GM23338 (cell line): Measurements from ENCODE around the gene CDR2L. TPM values are rescaled to one million over a fixed set of nuclear protein-coding genes. Genes with fewer than 3 reads are reported as not detected.
A peak's percentile ranks its signal among the peaks of the same experiment; 100 is the strongest.

Experiments used
- ATAC-seq: fragments of 200-7000 bp; cut with Tn5 transposase; 3 replicates; pipeline ENCODE4 v1.9.1; 2020
- DNase-seq: peaks from one replicate; pipeline ENCODE4 v3.0.0-alpha.2; 2015; ENCODE audit warnings: low spot score
- H2AFZ ChIP-seq: fragments of 200-600 bp; sonication (generic); 2 replicates; pipeline ENCODE4 v1.8.0; 2016; ENCODE audit warnings: antibody characterized with exemption, mild to moderate bottlenecking, moderate library complexity
- H3F3A ChIP-seq: fragments of 200-600 bp; sonication (generic); replicated peaks from 2 replicates; pipeline ENCODE4 v1.8.0; 2017; ENCODE audit warnings: antibody characterized with exemption, mixed run types, low read depth
- H3K27ac ChIP-seq: fragments of 200-600 bp; sonication (generic); 2 replicates; pipeline ENCODE4 v1.6.1; 2016; ENCODE audit warnings: low read depth
- H3K27me3 ChIP-seq: fragments of 200-600 bp; sonication (generic); 2 replicates; pipeline ENCODE4 v1.8.0; 2016; ENCODE audit warnings: mild to moderate bottlenecking, mixed run types, moderate library complexity; ENCODE audit not compliant: insufficient read depth
- H3K36me3 ChIP-seq: fragments of 200-600 bp; sonication (generic); 2 replicates; pipeline ENCODE4 v1.8.0; 2016; ENCODE audit warnings: mild to moderate bottlenecking; ENCODE audit not compliant: insufficient read depth
- H3K4me1 ChIP-seq: fragments of 200-600 bp; sonication (generic); 2 replicates; pipeline ENCODE4 v1.8.0; 2016; ENCODE audit warnings: mild to moderate bottlenecking, moderate library complexity; ENCODE audit not compliant: insufficient read depth
- H3K4me2 ChIP-seq: fragments of 200-600 bp; sonication (generic); 2 replicates; pipeline ENCODE4 v1.7.1; 2017; ENCODE audit warnings: mixed run types
- H3K4me3 ChIP-seq: fragments of 200-600 bp; sonication (generic); 2 replicates; pipeline ENCODE4 v1.6.1; 2016; ENCODE audit warnings: mixed run types
- H3K79me2 ChIP-seq: fragments of 200-600 bp; sonication (generic); replicated peaks from 2 replicates; pipeline ENCODE4 v1.8.0; 2017; ENCODE audit warnings: mild to moderate bottlenecking; ENCODE audit not compliant: insufficient read depth
- H3K9me2 ChIP-seq: fragments of 200-600 bp; sonication (generic); 2 replicates; pipeline ENCODE4 v1.8.0; 2017; ENCODE audit not compliant: insufficient read depth
- H4K20me1 ChIP-seq: fragments of 200-600 bp; sonication (generic); replicated peaks from 2 replicates; pipeline ENCODE4 v1.8.0; 2017; ENCODE audit warnings: mild to moderate bottlenecking; ENCODE audit not compliant: insufficient read depth
- H3K27ac Mint-ChIP-seq: 2 replicates; pipeline ENCODE4 v1.8.0; 2020; ENCODE audit warnings: inconsistent platforms, mild to moderate bottlenecking, moderate library complexity, mixed read lengths
- H3K27me3 Mint-ChIP-seq: 3 replicates; pipeline ENCODE4 v1.8.0; 2022; ENCODE audit warnings: low read depth, mild to moderate bottlenecking, moderate library complexity, mixed read lengths, inconsistent platforms; ENCODE audit not compliant: insufficient read depth, poor library complexity
- H3K36me3 Mint-ChIP-seq: 3 replicates; pipeline ENCODE4 v1.8.0; 2021; ENCODE audit warnings: low read depth, mild to moderate bottlenecking, inconsistent platforms, moderate library complexity, mixed read lengths
- H3K4me1 Mint-ChIP-seq: 3 replicates; pipeline ENCODE4 v1.8.0; 2020; ENCODE audit warnings: mild to moderate bottlenecking, inconsistent platforms, mixed read lengths
- H3K4me3 Mint-ChIP-seq: 3 replicates; pipeline ENCODE4 v1.8.0; 2021; ENCODE audit warnings: moderate library complexity, mild to moderate bottlenecking, inconsistent platforms, mixed read lengths
- H3K9me3 Mint-ChIP-seq: 3 replicates; pipeline ENCODE4 v1.8.0; 2020; ENCODE audit warnings: moderate library complexity, mild to moderate bottlenecking, inconsistent platforms, mixed read lengths
- CREB1 ChIP-seq: fragments of 250-450 bp; sonication (Bioruptor Pico); IDR thresholded peaks from 2 replicates; pipeline ENCODE4 v1.5.0; 2020; ENCODE audit warnings: low read depth, mild to moderate bottlenecking, moderate library complexity
- EZH2 ChIP-seq: fragments of 200-600 bp; sonication (generic); IDR thresholded peaks from one replicate; pipeline ENCODE4 v1.8.0; 2017; ENCODE audit warnings: antibody characterized with exemption, mild to moderate bottlenecking, low read depth; ENCODE audit not compliant: unreplicated experiment
- JUNB ChIP-seq: IDR thresholded peaks from one replicate; pipeline ENCODE4 v1.6.1; 2016; ENCODE audit warnings: antibody characterized with exemption; ENCODE audit not compliant: unreplicated experiment
- POLR2AphosphoS5 ChIP-seq: IDR thresholded peaks from 2 replicates; pipeline ENCODE4 v1.6.1; 2016; ENCODE audit warnings: antibody characterized with exemption, low read depth
- STAT1 ChIP-seq: IDR thresholded peaks from one replicate; pipeline ENCODE4 v1.6.1; 2016; ENCODE audit warnings: antibody characterized with exemption; ENCODE audit not compliant: unreplicated experiment
- ZNF114 ChIP-seq: fragments of 250-450 bp; sonication (Bioruptor Pico); IDR thresholded peaks from 2 replicates; pipeline ENCODE4 v1.5.0; 2020; ENCODE audit warnings: mild to moderate bottlenecking, moderate library complexity
- polyA plus RNA-seq: library from polyadenylated mRNA; unstranded; fragments of >200 nt; fragmentation: Nextera tagmentation; extraction: Ambion mirVana; gene quantifications from 2 replicates; pipeline ENCODE4 v1.2.1, GENCODE V29; 2016
- total RNA-seq: library from RNA; depleted of rRNA; stranded (reverse); fragments of >200 nt; shearing (Covaris generic); gene quantifications from 2 replicates; pipeline ENCODE4 v1.2.3, GENCODE V29; 2014
- TF ChIP-seq, protein P1 (sequence below), 2 experiments: fragments of 200-600 bp in 1 of 2; sonication (generic) in 1 of 2; conservative IDR thresholded peaks; 2 replicates each; pipeline versions ENCODE4 v1.5.1 to v1.6.1; 2016 to 2017; ENCODE audit warnings: antibody characterized with exemption in 2 of 2, low read depth in 2 of 2, mild to moderate bottlenecking in 2 of 2, moderate library complexity in 1 of 2
- TF ChIP-seq, protein P2 (sequence below): IDR thresholded peaks from 2 replicates; pipeline ENCODE4 v1.6.1; 2016; ENCODE audit warnings: antibody characterized with exemption
- TF ChIP-seq, protein P3 (sequence below): IDR thresholded peaks from one replicate; pipeline ENCODE4 v1.6.1; 2018; ENCODE audit warnings: antibody characterized with exemption; ENCODE audit not compliant: unreplicated experiment

The CDR2L gene
- total and polyA plus RNA-seq, 2 experiments from 2014 or later, result 17.7 to 35.8 TPM

DNA sequence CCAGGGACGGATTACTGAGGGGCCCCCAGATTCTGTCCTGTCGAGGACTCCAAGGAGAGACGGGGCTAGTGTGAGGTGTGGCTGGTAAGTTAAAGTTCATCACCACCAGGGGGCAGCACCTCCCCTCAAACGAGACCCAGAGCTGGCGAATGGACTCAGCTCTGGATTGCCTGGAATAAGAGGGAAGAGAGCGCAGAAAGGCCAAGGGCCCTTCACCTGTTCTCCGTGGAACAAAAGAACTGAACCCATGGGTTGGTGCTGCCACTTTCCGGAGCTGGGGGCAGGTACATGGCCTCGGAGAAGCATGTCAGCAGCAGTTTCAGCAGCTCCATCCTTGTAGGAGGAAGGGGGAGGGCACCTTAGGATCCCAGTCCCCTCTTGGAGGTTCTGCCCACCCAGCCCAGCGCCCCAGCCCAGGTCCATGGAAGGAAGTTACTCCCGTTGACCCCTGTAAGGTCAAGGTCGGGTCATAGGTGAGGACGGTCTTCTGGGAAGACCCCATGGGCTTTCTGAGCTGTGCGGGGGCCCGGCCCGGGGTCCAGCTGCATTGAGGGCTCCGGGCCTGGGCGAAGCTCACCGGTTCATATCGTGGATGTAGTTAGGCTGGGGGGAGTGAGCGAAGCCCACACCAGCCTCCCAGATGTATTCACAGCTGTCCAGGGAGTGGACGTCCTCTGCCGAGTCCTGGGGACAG is 25.6 kb upstream of the CDR2L start:
- Mint-ChIP-seq H3K9me3 (no peaks in the 10 kb centered on the region; the same call in 2 of the 3 replicates), H3K27me3 (peaks cover 18% of the 10 kb centered on the region), H3K4me1 (peaks cover 2% of the 10 kb centered on the region), H3K4me3 (0 out of 3 replicates have a peak overlapping the region, but pooled peaks have one; percentile 15), H3K27ac (no peak overlapping the region), H3K36me3 (no peaks in the 10 kb centered on the region; the same call in 2 of the 3 replicates)
- Histone ChIP-seq H3K4me1 (peaks cover 3% of the 10 kb centered on the region; the same call in 1 of the 2 replicates), H3K9me2 (no peaks in the 10 kb centered on the region), H3K36me3 (no peaks in the 10 kb centered on the region), H3K4me3 (no peak overlapping the region), H3K27ac (no peak overlapping the region), H3K79me2 (no peaks in the 10 kb centered on the region), H3F3A (no peaks in the 10 kb centered on the region), H3K27me3 (peaks cover 6% of the 10 kb centered on the region; the same call in 1 of the 2 replicates), H4K20me1 (no peaks in the 10 kb centered on the region), H3K4me2 (no peak overlapping the region), H2AFZ (no peak overlapping the region)
- DNase-seq (peak; percentile 97), ATAC-seq (peak; percentile 82)
- TF ChIP-seq, protein P1, sequence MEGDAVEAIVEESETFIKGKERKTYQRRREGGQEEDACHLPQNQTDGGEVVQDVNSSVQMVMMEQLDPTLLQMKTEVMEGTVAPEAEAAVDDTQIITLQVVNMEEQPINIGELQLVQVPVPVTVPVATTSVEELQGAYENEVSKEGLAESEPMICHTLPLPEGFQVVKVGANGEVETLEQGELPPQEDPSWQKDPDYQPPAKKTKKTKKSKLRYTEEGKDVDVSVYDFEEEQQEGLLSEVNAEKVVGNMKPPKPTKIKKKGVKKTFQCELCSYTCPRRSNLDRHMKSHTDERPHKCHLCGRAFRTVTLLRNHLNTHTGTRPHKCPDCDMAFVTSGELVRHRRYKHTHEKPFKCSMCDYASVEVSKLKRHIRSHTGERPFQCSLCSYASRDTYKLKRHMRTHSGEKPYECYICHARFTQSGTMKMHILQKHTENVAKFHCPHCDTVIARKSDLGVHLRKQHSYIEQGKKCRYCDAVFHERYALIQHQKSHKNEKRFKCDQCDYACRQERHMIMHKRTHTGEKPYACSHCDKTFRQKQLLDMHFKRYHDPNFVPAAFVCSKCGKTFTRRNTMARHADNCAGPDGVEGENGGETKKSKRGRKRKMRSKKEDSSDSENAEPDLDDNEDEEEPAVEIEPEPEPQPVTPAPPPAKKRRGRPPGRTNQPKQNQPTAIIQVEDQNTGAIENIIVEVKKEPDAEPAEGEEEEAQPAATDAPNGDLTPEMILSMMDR (conservative IDR thresholded peaks at IDR 0.05; ENCODE audit: low read depth in 2 of 2), result peak; percentile 86 to 97
- TF ChIP-seq STAT1 (no peak), EZH2 (no peak), JUNB (no peak), ZNF114 (CRISPR knock-in tag) (no peak), CREB1 (CRISPR knock-in tag) (no peak), POLR2AphosphoS5 (no peak)
- TF ChIP-seq, protein P2, sequence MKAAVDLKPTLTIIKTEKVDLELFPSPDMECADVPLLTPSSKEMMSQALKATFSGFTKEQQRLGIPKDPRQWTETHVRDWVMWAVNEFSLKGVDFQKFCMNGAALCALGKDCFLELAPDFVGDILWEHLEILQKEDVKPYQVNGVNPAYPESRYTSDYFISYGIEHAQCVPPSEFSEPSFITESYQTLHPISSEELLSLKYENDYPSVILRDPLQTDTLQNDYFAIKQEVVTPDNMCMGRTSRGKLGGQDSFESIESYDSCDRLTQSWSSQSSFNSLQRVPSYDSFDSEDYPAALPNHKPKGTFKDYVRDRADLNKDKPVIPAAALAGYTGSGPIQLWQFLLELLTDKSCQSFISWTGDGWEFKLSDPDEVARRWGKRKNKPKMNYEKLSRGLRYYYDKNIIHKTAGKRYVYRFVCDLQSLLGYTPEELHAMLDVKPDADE, result no peak
- TF ChIP-seq, protein P3, sequence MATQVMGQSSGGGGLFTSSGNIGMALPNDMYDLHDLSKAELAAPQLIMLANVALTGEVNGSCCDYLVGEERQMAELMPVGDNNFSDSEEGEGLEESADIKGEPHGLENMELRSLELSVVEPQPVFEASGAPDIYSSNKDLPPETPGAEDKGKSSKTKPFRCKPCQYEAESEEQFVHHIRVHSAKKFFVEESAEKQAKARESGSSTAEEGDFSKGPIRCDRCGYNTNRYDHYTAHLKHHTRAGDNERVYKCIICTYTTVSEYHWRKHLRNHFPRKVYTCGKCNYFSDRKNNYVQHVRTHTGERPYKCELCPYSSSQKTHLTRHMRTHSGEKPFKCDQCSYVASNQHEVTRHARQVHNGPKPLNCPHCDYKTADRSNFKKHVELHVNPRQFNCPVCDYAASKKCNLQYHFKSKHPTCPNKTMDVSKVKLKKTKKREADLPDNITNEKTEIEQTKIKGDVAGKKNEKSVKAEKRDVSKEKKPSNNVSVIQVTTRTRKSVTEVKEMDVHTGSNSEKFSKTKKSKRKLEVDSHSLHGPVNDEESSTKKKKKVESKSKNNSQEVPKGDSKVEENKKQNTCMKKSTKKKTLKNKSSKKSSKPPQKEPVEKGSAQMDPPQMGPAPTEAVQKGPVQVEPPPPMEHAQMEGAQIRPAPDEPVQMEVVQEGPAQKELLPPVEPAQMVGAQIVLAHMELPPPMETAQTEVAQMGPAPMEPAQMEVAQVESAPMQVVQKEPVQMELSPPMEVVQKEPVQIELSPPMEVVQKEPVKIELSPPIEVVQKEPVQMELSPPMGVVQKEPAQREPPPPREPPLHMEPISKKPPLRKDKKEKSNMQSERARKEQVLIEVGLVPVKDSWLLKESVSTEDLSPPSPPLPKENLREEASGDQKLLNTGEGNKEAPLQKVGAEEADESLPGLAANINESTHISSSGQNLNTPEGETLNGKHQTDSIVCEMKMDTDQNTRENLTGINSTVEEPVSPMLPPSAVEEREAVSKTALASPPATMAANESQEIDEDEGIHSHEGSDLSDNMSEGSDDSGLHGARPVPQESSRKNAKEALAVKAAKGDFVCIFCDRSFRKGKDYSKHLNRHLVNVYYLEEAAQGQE, result no peak
